Naive thymus-derived CD8-positive, alpha-beta T cell (primary cell): ENCODE results near the gene JAK1. TPM values are rescaled to one million over a fixed set of nuclear protein-coding genes. Genes with fewer than 3 reads are reported as not detected.
A peak's percentile ranks its signal among the peaks of the same experiment; 100 is the strongest.

Experiments
- ATAC-seq, 2 donors: fragments of 150-1000 bp; cut with Tn5 transposase in 1 of 2; sonication (Bioruptor Pico), chemical (Tn5 transposase) in 1 of 2; 1 replicate in 1 of 2; 2 replicates in 1 of 2; pipeline ENCODE4 v1.10.0; 2021; ENCODE audit warnings: mild to moderate bottlenecking in 2 of 2, moderate library complexity in 2 of 2
- POLR2A ChIA-PET: fragments of 350-600 bp; sonication (Branson Sonifier 250); formaldehyde crosslinking; loops from one replicate; lab custom pipeline; 2021; ENCODE audit warnings: antibody characterized with exemption; lab: Charles Lee
- DNase-seq, 10 donors: peaks; one replicate each; pipeline versions ENCODE4 v3.0.0 to v3.0.0-alpha.2; 2020 to 2022
- H3K27ac Mint-ChIP-seq, 10 donors: one replicate each; pipeline ENCODE4 v1.8.0; 2020 to 2022; ENCODE audit warnings: mild to moderate bottlenecking in 10 of 10, mixed read lengths in 10 of 10, moderate library complexity in 4 of 10, inconsistent platforms in 1 of 10
- H3K27me3 Mint-ChIP-seq, 5 donors: one replicate each; pipeline ENCODE4 v1.8.0; 2021 to 2022; ENCODE audit warnings: mixed read lengths in 5 of 5
- H3K36me3 Mint-ChIP-seq, 3 donors: one replicate each; pipeline ENCODE4 v1.8.0; 2020 to 2022; ENCODE audit warnings: mixed read lengths in 3 of 3, mild to moderate bottlenecking in 2 of 3, inconsistent platforms in 1 of 3
- H3K4me1 Mint-ChIP-seq, 4 donors: one replicate each; pipeline ENCODE4 v1.8.0; 2021 to 2022; ENCODE audit warnings: mixed read lengths in 4 of 4
- H3K4me3 Mint-ChIP-seq, 10 donors: one replicate each; pipeline ENCODE4 v1.8.0; 2020 to 2022; ENCODE audit warnings: mild to moderate bottlenecking in 10 of 10, mixed read lengths in 10 of 10, moderate library complexity in 6 of 10, inconsistent platforms in 1 of 10
- H3K9me3 Mint-ChIP-seq, 9 donors: one replicate each; pipeline ENCODE4 v1.8.0; 2020 to 2022; ENCODE audit warnings: mixed read lengths in 9 of 9, mild to moderate bottlenecking in 3 of 9, inconsistent platforms in 1 of 9, moderate library complexity in 1 of 9
- polyA plus RNA-seq, 3 donors: library from polyadenylated mRNA; unstranded; fragments of 300-500 nt; fragmentation: Illumina TruSeq; gene quantifications; one replicate each; pipeline ENCODE4 v1.2.3, GENCODE V29; 2021
- total RNA-seq, 8 experiments: library from RNA in 2 of 8; stranded (reverse) in 2 of 8; gene quantifications; one replicate each; pipeline ENCODE4 v1.2.3 and lab custom pipeline; 2021 to 2026

The JAK1 gene
- total and polyA plus RNA-seq, 5 experiments from 2014 or later: 162 to 361 (median 244) TPM

- no peak for ATAC-seq
- H3K9me3 Mint-ChIP-seq: no peaks in the 10 kb centered on the region
- H3K4me1 Mint-ChIP-seq: peaks cover 37 to 87% (median 72%) of the 10 kb centered on the region in 4 donors
- peak overlapping the region in 1 of 10 donors; percentile 49 for H3K27ac Mint-ChIP-seq
- no peak for DNase-seq
- POLR2A ChIA-PET: no interaction called here
- peaks cover 0 to 14% (median 8%) of the 10 kb centered on the region in 3 donors for H3K36me3 Mint-ChIP-seq
- no peaks in the 10 kb centered on the region for H3K27me3 Mint-ChIP-seq
- no peak overlapping the region for H3K4me3 Mint-ChIP-seq
Measured at GRCh38 chr1:64942675-64943074, 23.7 kb downstream of the JAK1 start.

GRCh38 chr1:64942118-64942517, 24.2 kb downstream of the JAK1 start:
- Mint-ChIP-seq H3K4me1 (peaks cover 36 to 87% (median 71%) of the 10 kb centered on the region in 4 donors), H3K36me3 (peaks cover 0 to 14% (median 11%) of the 10 kb centered on the region in 3 donors), H3K27ac (peak overlapping the region in 3 of 10 donors; percentile 14 to 74 (median 49)), H3K9me3 (no peaks in the 10 kb centered on the region), H3K4me3 (peak overlapping the region in 3 of 10 donors; percentile 8 to 49 (median 22)), H3K27me3 (no peaks in the 10 kb centered on the region)
- ATAC-seq (no peak), DNase-seq (no peak)
- POLR2A ChIA-PET: no interaction called here

- ATAC-seq (no peak), DNase-seq (no peak)
- Mint-ChIP-seq H3K27me3 (no peaks in the 10 kb centered on the region), H3K4me1 (peaks cover 35 to 87% (median 69%) of the 10 kb centered on the region in 4 donors), H3K27ac (peak overlapping the region in 7 of 10 donors; percentile 14 to 74 (median 31)), H3K36me3 (peaks cover 0 to 14% (median 13%) of the 10 kb centered on the region in 3 donors), H3K4me3 (peak overlapping the region in 7 of 10 donors; percentile 3 to 49 (median 24)), H3K9me3 (no peaks in the 10 kb centered on the region)
- POLR2A ChIA-PET: interaction anchor here (0.9 kb wide), 1 partner anchor 13 kb away, joined by 4 read pairs; no protein-coding TSS in a partner anchor
Measured at GRCh38 chr1:64941461-64942117, 24.8 kb downstream of the JAK1 start.

GRCh38 chr1:64940025-64940424, 26.3 kb downstream of the JAK1 start:
- Mint-ChIP-seq H3K4me1 (peaks cover 31 to 90% (median 74%) of the 10 kb centered on the region in 4 donors), H3K36me3 (peaks cover 0 to 12% (median 9%) of the 10 kb centered on the region in 3 donors), H3K9me3 (no peaks in the 10 kb centered on the region), H3K27ac (peak overlapping the region in 5 of 10 donors; percentile 0 to 65 (median 29)), H3K4me3 (peak overlapping the region in 7 of 10 donors; percentile 8 to 46 (median 28)), H3K27me3 (no peaks in the 10 kb centered on the region)
- ATAC-seq: peak; percentile 53 to 76
- POLR2A ChIA-PET: interaction anchor here (0.6 to 1.4 kb wide), 3 partner anchors 13 to 48 kb away, joined by 3 to 5 read pairs (median 4); partner anchors contain the start of gene JAK1
- no peak for DNase-seq

GRCh38 chr1:64938991-64939390, 27.4 kb downstream of the JAK1 start:
- ATAC-seq: no peak
- Mint-ChIP-seq H3K4me3 (peak overlapping the region in 3 of 10 donors; percentile 24 to 35 (median 34)), H3K4me1 (peaks cover 37 to 92% (median 77%) of the 10 kb centered on the region in 4 donors), H3K27ac (peak overlapping the region in 5 of 10 donors; percentile 4 to 60 (median 42)), H3K9me3 (no peaks in the 10 kb centered on the region), H3K36me3 (peaks cover 0 to 10% (median 4%) of the 10 kb centered on the region in 3 donors), H3K27me3 (no peaks in the 10 kb centered on the region)
- no peak for DNase-seq
- POLR2A ChIA-PET: interaction anchor here (1.4 kb wide), 1 partner anchor 28 kb away, joined by 5 read pairs; the partner anchor contains the start of gene JAK1

- Mint-ChIP-seq H3K9me3 (no peaks in the 10 kb centered on the region), H3K4me3 (peak overlapping the region in 4 of 10 donors; percentile 10 to 50 (median 34)), H3K27me3 (no peaks in the 10 kb centered on the region), H3K27ac (peak overlapping the region in 1 of 10 donors; percentile 33), H3K4me1 (peaks cover 43 to 91% (median 82%) of the 10 kb centered on the region in 4 donors), H3K36me3 (peaks cover 0 to 10% (median 7%) of the 10 kb centered on the region in 3 donors)
- no peak for ATAC-seq
- POLR2A ChIA-PET: no interaction called here
- no peak for DNase-seq
Measured at GRCh38 chr1:64936956-64937355, 29.4 kb downstream of the JAK1 start.

GRCh38 chr1:64935551-64936155, 30.7 kb downstream of the JAK1 start:
- ATAC-seq: no peak
- Mint-ChIP-seq H3K27ac (peak overlapping the region in 6 of 10 donors; percentile 27 to 71 (median 46)), H3K4me3 (peak overlapping the region in 7 of 10 donors; percentile 16 to 60 (median 28))

GRCh38 chr1:64934878-64935275, 31.5 kb downstream of the JAK1 start:
- DNase-seq (no peak), ATAC-seq (no peak)
- Mint-ChIP-seq H3K27ac (peak overlapping the region in 7 of 10 donors; percentile 34 to 87 (median 53)), H3K9me3 (peaks cover 0 to 8% (median 0%) of the 10 kb centered on the region in 9 donors), H3K36me3 (peaks cover 0 to 17% (median 16%) of the 10 kb centered on the region in 3 donors), H3K4me1 (peaks cover 41 to 91% (median 83%) of the 10 kb centered on the region in 4 donors), H3K4me3 (peak overlapping the region in 8 of 10 donors; percentile 14 to 78 (median 49)), H3K27me3 (no peaks in the 10 kb centered on the region)
- POLR2A ChIA-PET: no interaction called here

More at GRCh38 chr1:64935551-64936155, 30.7 kb downstream of the JAK1 start:
- Mint-ChIP-seq H3K36me3 (peaks cover 0 to 16% (median 15%) of the 10 kb centered on the region in 3 donors), H3K9me3 (peaks cover 0 to 4% (median 0%) of the 10 kb centered on the region in 9 donors), H3K27me3 (no peaks in the 10 kb centered on the region), H3K4me1 (peaks cover 38 to 91% (median 82%) of the 10 kb centered on the region in 4 donors)
- no peak for DNase-seq
- POLR2A ChIA-PET: no interaction called here

GRCh38 chr1:64934115-64934877, 32.1 kb downstream of the JAK1 start:
- POLR2A ChIA-PET: no interaction called here
- no peaks in the 10 kb centered on the region for H3K27me3 Mint-ChIP-seq
- H3K27ac Mint-ChIP-seq: peak overlapping the region; percentile 2 to 87 (median 59)

GRCh38 chr1:64933296-64934070, 32.9 kb downstream of the JAK1 start:
- peak in 5 of 10 donors; percentile 16 to 39 (median 35) for DNase-seq
- Mint-ChIP-seq H3K4me3 (peak overlapping the region; percentile 16 to 73 (median 62)), H3K27me3 (no peaks in the 10 kb centered on the region), H3K36me3 (peaks cover 0 to 18% (median 16%) of the 10 kb centered on the region in 3 donors), H3K9me3 (peaks cover 0 to 12% (median 0%) of the 10 kb centered on the region in 9 donors), H3K27ac (peak overlapping the region; percentile 8 to 78 (median 68)), H3K4me1 (peaks cover 42 to 93% (median 86%) of the 10 kb centered on the region in 4 donors)
- peak; percentile 74 to 87 for ATAC-seq
- POLR2A ChIA-PET: no interaction called here

More at GRCh38 chr1:64934115-64934877, 32.1 kb downstream of the JAK1 start:
- no peak for ATAC-seq
- Mint-ChIP-seq H3K9me3 (peaks cover 0 to 12% (median 0%) of the 10 kb centered on the region in 9 donors), H3K4me1 (peaks cover 43 to 92% (median 86%) of the 10 kb centered on the region in 4 donors), H3K36me3 (peaks cover 0 to 19% (median 16%) of the 10 kb centered on the region in 3 donors), H3K4me3 (peak overlapping the region in 9 of 10 donors; percentile 14 to 78 (median 63))
- no peak for DNase-seq

GRCh38 chr1:64932962-64933295, 33.4 kb downstream of the JAK1 start:
- Mint-ChIP-seq H3K27me3 (no peaks in the 10 kb centered on the region), H3K9me3 (peaks cover 0 to 12% (median 0%) of the 10 kb centered on the region in 9 donors), H3K4me3 (peak overlapping the region in 8 of 10 donors; percentile 54 to 73 (median 62)), H3K27ac (peak overlapping the region in 8 of 10 donors; percentile 23 to 78 (median 68)), H3K36me3 (peaks cover 0 to 16% (median 16%) of the 10 kb centered on the region in 3 donors), H3K4me1 (peaks cover 45 to 94% (median 87%) of the 10 kb centered on the region in 4 donors)
- DNase-seq (no peak), ATAC-seq (no peak)
- POLR2A ChIA-PET: interaction anchor here (0.8 kb wide), 1 partner anchor 33 kb away, joined by 3 read pairs; no protein-coding TSS in a partner anchor
